GM18507 (cell line): Measurements from ENCODE around the gene HSPB6.
"Not testable (repeated sequence)": the region's sequence is repeated elsewhere in the genome, so short reads cannot be mapped to it uniquely, and the experiment has no call there.

Experiments used
- DNase-seq: peaks from one replicate; pipeline ENCODE4 v3.0.0; 2011; ENCODE audit warnings: low read depth; ENCODE audit not compliant: insufficient read length; ENCODE audit errors: extremely low spot score
- FAIRE-seq: peaks from 2 replicates; lab custom pipeline; 2011; peaks lifted over from hg19 to GRCh38; lab: Jason Lieb, UNC

The HSPB6 gene

GRCh38 chr19:35786299-35787160 is 29.7 kb upstream of the HSPB6 start:
- DNase-seq (no peak), FAIRE-seq (no peak)

GRCh38 chr19:35785339-35785627 is 28.5 kb upstream of the HSPB6 start:
- FAIRE-seq (no peak), DNase-seq (no peak)

DNA sequence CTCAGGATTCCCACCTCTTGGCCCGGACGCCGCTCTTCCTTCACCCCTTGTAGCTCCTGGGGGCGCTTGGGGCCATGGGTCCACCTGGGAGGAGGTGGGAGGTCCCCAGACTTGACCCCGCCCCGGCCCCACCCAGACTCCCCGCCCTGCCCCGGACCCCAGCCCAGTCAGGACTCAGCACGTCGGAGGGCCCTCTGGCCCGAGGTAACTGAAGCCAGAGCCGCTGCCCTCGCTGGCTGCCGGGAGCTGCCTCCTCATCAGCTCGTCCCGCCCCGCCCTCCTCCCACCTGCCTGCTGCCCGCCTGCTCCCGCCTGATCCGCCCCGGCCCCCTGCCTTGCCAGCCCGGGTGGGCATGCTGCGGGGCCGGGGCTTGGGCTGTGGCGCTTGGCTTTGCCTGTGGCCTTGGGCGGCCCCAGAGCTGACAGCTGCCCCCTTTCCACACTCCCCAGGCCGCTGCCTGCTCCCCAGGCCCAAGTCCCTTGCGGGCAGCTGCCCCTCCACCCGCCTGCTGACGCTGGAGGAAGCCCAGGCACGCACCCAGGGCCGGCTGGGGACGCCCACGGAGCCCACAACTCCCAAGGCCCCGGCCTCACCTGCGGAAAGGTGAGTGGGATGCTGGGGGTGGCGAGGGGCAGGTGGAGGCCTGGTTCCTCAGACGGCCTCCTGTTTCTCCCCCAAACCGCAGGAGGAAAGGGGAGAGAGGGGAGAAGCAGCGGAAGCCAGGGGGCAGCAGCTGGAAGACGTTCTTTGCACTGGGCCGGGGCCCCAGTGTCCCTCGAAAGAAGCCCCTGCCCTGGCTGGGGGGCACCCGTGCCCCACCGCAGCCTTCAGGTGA is 27.9 kb upstream of the HSPB6 start:
- DNase-seq = no peak
- no peak for FAIRE-seq

GRCh38 chr19:35783469-35784434 is 26.9 kb upstream of the HSPB6 start:
- FAIRE-seq (no peak), DNase-seq (no peak)

- FAIRE-seq (no peak), DNase-seq (no peak)
Observed at GRCh38 chr19:35782589-35782988, 25.8 kb upstream of the HSPB6 start.

DNA sequence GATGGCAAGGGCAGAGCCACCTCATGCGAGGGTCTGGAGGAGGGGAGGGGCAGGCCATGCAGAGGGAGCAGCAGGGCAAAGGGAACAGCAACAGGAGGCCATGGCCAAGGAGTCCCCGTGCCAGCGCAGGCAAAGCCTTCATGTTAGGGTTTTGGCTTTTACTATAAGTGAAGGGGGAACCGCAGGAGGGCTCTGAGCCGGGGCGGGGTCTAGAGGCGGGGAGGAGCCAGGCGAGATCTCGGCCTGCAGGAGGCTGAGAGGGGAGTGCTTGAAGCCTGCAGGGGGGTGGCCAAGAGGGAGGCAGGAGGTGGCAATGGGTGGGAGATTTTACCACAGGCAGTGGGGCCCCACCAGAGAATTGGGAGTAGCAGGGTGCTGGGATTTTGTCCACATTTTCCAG is 24.8 kb upstream of the HSPB6 start:
- FAIRE-seq (no peak), DNase-seq (no peak)

DNA sequence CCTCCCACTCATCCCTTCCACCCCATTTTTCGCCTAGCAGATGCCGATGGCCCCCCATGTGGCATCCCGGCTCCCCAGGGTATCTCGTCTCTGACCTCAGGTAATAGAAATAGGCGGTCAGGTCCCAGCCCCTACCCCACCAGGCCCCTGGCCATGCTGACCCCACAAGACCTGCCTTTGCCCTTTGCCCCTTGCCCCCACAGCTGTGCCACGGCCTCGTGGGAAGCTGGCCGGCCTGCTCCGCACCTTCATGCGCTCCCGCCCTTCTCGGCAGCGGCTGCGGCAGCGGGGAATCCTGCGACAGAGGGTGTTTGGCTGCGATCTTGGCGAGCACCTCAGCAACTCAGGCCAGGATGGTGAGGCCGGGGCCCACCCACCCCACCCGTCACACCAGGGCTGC is 23.9 kb upstream of the HSPB6 start:
- no peak for DNase-seq
- no peak for FAIRE-seq

GRCh38 chr19:35780058-35780457 is 23.2 kb upstream of the HSPB6 start:
- no peak for DNase-seq
- no peak for FAIRE-seq

- DNase-seq (no peak), FAIRE-seq (no peak)
Observed at GRCh38 chr19:35779033-35779432, 22.2 kb upstream of the HSPB6 start.

DNA sequence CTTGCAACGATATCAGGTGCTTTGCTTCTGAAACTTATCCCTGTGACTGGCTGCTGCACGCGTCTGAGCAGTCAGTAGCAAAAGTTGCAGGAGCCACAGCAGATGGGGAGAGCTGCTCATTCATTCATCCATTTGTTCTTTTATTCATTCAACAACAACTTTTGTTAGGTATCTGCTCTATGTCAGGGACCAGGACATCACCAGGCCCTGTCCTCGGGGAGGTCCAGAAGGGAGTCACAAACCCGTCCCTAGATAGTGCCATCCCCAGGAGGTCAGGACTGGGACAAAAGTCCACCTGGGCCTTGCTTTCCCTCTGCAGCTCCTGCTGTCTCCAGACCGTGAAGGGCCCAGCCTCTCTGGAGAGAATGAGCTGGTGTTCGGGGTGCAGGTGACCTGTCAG is 21.1 kb upstream of the HSPB6 start:
- no peak for FAIRE-seq
- no peak for DNase-seq

DNA sequence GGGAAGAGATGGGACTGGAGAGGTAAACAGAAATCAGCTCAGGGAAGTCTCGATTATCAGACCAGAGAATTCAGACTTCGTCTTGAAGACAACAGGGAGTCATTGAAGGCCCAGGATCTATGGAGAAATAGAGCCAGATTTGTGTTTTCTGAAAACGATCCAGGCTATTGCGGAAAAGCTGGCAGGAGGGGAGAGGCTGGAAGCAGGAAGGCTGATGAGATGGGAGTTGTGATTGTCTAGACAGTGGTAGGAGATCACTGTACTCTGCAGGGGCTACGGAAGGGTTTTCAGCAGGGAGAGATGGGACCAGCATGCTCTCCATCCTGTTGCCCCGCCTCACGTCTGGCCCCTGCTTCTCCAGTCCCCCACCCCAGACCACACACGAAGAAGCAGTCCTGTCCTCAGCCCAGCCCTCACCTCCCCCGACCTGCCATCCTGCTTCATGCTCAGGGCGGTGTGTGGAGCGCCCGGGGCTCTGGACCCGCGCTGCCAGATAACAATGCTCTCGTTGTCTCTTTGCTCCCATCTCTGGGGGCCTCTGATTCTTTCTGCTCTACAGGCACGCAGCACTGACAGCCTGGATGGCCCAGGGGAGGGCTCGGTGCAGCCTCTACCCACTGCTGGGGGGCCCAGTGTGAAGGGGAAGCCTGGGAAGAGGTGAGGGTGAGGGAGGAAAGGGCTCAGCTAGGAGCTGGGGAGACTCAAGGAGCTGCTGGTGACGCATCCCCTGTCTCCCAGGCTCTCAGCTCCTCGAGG is 20.4 kb upstream of the HSPB6 start:
- FAIRE-seq (no peak), DNase-seq (no peak)

DNA sequence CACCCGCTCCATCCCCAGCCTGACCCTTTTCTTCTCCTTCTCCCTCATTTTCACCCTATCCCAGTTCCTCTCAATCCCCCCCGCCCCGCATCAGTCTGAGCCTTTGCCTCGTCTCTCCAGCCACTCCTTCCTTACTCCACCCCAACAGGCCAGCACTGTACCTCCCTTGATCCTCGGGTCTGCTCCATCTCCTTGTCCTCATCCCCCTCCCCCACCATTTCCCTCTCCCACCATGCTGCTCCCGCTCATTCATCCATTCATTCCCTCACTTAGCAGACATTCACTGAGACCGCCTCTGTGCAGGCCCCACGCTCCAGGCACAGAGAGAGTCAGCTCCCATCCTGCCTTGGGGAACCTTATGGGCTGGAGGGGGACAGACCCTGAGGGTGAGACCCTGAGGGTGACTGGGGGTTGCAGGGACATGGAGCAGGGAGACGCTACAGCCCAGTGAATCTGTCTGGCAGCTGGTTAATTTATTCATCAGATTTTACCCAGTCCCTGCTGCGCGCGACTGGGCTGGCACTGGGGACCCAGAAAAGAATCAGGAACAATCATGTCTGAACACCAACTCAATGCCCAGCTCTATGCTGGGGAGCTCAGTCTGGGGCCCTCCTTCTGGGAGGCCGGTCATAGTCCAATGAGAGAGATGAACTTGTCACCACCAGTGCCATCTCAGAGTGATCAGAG is 19.4 kb upstream of the HSPB6 start:
- FAIRE-seq (no peak), DNase-seq (no peak)

DNA sequence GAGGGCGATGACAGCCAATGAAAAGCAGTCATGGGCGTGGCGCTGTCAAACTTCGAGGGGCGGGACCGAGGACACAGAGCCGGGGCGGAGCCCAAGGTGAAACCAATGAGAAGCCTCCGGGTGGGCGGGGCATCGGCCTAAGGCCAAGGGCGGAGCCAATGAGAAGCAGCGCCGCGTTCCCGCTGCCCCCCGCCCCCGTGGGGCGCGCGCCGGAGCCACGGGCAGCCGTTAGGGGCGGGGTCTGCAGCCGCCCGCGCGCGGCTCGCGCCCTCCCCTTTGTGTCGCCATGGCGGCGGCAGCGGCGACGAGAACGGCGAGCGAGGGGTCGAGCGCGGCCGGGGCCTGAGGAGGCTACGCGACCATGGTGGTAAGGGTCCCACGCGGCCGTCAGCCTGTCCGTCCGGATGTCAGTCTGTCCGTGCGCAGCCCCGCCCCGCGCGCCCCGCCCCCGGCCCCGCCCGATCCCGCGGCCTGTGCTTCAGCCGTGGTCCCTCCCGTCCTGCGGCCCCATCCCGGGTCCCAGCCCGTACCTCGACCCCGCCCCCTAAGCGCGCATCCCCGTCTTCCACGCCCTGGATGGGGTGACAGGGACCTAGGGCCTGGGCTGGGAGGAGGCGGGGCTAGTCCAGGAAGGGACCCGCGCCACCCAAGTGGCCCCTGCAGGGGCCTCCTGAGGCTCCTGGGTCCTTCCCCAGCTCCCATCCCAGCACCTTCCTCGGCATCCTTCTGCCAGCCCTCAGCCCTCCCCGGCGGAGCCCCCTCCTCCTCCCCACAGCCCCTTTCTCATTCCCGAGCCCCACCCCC is 18.7 kb upstream of the HSPB6 start, which contains the start of gene ARHGAP33:
TSS of gene ARHGAP33 (plus strand) at position 267 of the 804 bp plus-strand sequence. CDS start at position 362, 95 bp downstream.
- FAIRE-seq = peak; percentile 99
- DNase-seq = peak; percentile 97

DNA sequence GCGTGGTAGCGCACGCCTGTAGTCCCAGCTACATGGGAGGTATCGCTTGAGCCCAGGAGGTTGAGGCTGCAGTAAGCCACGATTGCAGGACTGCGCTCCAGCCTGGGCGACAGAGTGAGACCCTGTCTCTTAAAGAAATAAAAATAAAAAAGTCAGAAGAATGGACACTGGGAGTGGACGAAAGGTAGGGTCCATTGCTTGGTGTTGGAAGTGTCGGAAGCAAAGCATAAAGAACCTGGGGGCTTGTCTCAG is 18.1 kb upstream of the HSPB6 start:
- no peak for DNase-seq
- FAIRE-seq = no peak

DNA sequence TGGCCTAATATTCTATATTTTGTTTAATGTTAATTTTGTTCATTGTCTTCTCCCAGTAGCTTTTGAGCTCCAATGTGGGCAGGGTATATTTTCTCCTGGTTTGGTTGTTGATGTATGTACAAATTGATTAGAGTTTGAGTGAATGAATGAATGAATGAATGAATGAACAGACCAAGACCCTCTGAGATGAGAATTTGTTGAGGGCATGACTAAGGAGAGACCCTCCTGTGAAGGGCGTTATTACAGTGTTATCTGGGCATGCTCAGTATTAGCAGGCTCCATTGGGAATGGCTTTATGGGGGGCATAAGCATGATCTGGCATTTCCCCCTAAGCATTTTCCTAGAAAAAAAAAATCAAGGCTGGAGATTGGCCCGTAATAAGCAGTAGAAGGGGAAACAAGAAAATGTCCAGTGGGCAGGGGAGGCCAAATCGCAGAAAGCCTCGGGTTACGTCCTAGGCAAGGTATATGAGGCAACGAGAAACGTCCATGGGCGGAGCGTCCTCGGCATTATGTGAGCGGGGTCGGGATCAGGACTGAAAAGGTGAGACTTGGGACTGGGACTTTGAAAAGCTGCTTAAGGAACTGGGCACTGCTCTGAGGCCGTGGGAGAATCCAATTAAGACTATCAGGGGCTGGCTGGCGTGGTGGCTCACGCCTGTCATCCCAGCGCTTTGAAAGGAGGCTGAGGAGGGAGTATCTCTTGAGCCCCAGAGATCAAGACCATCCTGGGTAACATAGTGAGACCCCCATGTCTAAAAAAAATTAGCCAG is 17.6 kb upstream of the HSPB6 start:
- FAIRE-seq = no peak
- DNase-seq = no peak

GRCh38 chr19:35773020-35773806 is 16.4 kb upstream of the HSPB6 start:
- FAIRE-seq (no peak), DNase-seq (no peak)

DNA sequence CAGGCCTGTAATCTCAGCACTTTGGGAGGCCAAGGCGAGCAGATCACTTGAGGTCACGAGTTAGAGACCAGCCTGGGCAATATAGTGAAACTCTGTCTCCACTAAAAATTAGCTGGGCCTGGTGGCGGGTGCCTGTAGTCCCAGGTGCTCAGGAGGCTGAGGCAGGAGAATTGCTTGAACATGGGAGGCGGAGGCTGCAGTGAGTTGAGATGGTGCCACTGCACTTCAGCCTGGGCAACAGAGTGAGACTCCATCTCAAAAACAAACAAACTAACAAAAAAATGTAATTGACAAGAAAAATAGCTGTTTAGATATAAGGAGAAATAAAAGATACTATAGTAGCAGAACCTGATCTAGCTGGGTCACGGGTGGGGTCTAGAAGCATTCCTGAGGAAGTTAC is 15.5 kb upstream of the HSPB6 start:
- not testable (repeated sequence) for DNase-seq, FAIRE-seq
